Caco-2 (cell line): ENCODE measurements around the gene FZD10. TPM values are rescaled to one million over a fixed set of nuclear protein-coding genes. Genes with fewer than 3 reads are reported as not detected.

Source experiments
- BruUV-seq: library from RNA; stranded (reverse); fragments of 400-500 nt; replicated peaks from 2 replicates; lab custom pipeline; 2021; lab: Mats Ljungman, UMichigan
- CTCF ChIA-PET: fragments of 300-600 bp; sonication (Branson Sonifier 250); formaldehyde crosslinking; loops from one replicate; lab custom pipeline; 2022; ENCODE audit warnings: antibody characterized with exemption; lab: Charles Lee
- POLR2A ChIA-PET: fragments of 300-600 bp; sonication (Branson Sonifier 250); formaldehyde crosslinking; loops from one replicate; lab custom pipeline; 2022; ENCODE audit warnings: antibody characterized with exemption; lab: Charles Lee
- DNase-seq, 2 experiments: peaks; one replicate each; pipeline versions ENCODE4 v3.0.0 to v3.0.0-alpha.2; 2020 to 2022
- H3K27me3 ChIP-seq: replicated peaks from 2 replicates; pipeline ENCODE4 v1.6.0; 2011; ENCODE audit warnings: low read length; ENCODE audit not compliant: control insufficient read depth, insufficient read depth
- H3K36me3 ChIP-seq: 2 replicates; pipeline ENCODE4 v1.5.1; 2011; ENCODE audit warnings: low read length; ENCODE audit not compliant: control insufficient read depth, insufficient read depth
- H3K4me1 ChIP-seq: fragments of 250-450 bp; sonication (Bioruptor Pico); 2 replicates; pipeline ENCODE4 v1.5.1; 2020; ENCODE audit warnings: mild to moderate bottlenecking
- H3K4me3 ChIP-seq: 2 replicates; pipeline ENCODE4 v1.5.1; 2011; ENCODE audit warnings: low read depth, mild to moderate bottlenecking, control low read depth, low read length
- H3K9me3 ChIP-seq: fragments of 250-450 bp; sonication (Bioruptor Pico); 2 replicates; pipeline ENCODE4 v1.5.1; 2020; ENCODE audit warnings: mild to moderate bottlenecking, moderate library complexity
- H3K27ac Mint-ChIP-seq: one replicate; pipeline ENCODE4 v1.8.0; 2022; ENCODE audit warnings: mixed read lengths; ENCODE audit not compliant: unreplicated experiment
- H3K27me3 Mint-ChIP-seq: one replicate; pipeline ENCODE4 v1.8.0; 2022; ENCODE audit warnings: mixed read lengths; ENCODE audit not compliant: insufficient read depth, unreplicated experiment
- H3K36me3 Mint-ChIP-seq: one replicate; pipeline ENCODE4 v1.8.0; 2022; ENCODE audit warnings: mild to moderate bottlenecking, mixed read lengths; ENCODE audit not compliant: insufficient read depth, unreplicated experiment
- H3K4me1 Mint-ChIP-seq: one replicate; pipeline ENCODE4 v1.8.0; 2022; ENCODE audit warnings: low read depth, mixed read lengths; ENCODE audit not compliant: unreplicated experiment
- H3K4me3 Mint-ChIP-seq: one replicate; pipeline ENCODE4 v1.8.0; 2022; ENCODE audit warnings: mild to moderate bottlenecking, moderate library complexity, mixed read lengths; ENCODE audit not compliant: unreplicated experiment
- H3K9me3 Mint-ChIP-seq: one replicate; pipeline ENCODE4 v1.8.0; 2022; ENCODE audit warnings: mixed read lengths; ENCODE audit not compliant: unreplicated experiment
- intact Hi-C: fragments of 100-400 bp; cut with micrococcal nuclease; formaldehyde crosslinking; loops from one replicate; pipeline ENCODE4 v1.10.0; 2022; ENCODE audit not compliant: unreplicated experiment
- total RNA-seq: library from RNA; stranded (reverse); gene quantifications from 2 replicates; pipeline ENCODE4 v1.2.3, GENCODE V29; 2022
- TF ChIP-seq, protein P1 (sequence below), 2 experiments: fragments of 200-600 bp in 1 of 2; IDR thresholded peaks; 1 replicate in 1 of 2; 2 replicates in 1 of 2; pipeline versions ENCODE4 v1.5.1 to v1.8.0; 2011 to 2022; ENCODE audit warnings: antibody characterized with exemption in 1 of 2, control low read depth in 1 of 2, inconsistent platforms in 1 of 2, low read depth in 1 of 2, low read length in 1 of 2, mild to moderate bottlenecking in 1 of 2, moderate library complexity in 1 of 2; ENCODE audit not compliant: insufficient read depth in 1 of 2, severe bottlenecking in 1 of 2, unreplicated experiment in 1 of 2

FZD10 gene
- total RNA-seq, 1 experiment from 2014 or later = 0.09 TPM

GRCh38 chr12:130179191-130179590 lies 16.9 kb downstream of the FZD10 start:
- Histone ChIP-seq H3K4me3 (no peak overlapping the region), H3K36me3 (no peaks in the 10 kb centered on the region), H3K9me3 (no peaks in the 10 kb centered on the region), H3K4me1 (no peaks in the 10 kb centered on the region), H3K27me3 (no peaks in the 10 kb centered on the region)
- no TSS peak for BruUV-seq
- intact Hi-C loops = no loop called here
- H3K4me3 Mint-ChIP-seq = no peak overlapping the region
- H3K9me3 Mint-ChIP-seq = peaks cover 12% of the 10 kb centered on the region
- no peak overlapping the region for H3K27ac Mint-ChIP-seq
- H3K4me1 Mint-ChIP-seq = no peaks in the 10 kb centered on the region
- TF ChIP-seq, protein P1, sequence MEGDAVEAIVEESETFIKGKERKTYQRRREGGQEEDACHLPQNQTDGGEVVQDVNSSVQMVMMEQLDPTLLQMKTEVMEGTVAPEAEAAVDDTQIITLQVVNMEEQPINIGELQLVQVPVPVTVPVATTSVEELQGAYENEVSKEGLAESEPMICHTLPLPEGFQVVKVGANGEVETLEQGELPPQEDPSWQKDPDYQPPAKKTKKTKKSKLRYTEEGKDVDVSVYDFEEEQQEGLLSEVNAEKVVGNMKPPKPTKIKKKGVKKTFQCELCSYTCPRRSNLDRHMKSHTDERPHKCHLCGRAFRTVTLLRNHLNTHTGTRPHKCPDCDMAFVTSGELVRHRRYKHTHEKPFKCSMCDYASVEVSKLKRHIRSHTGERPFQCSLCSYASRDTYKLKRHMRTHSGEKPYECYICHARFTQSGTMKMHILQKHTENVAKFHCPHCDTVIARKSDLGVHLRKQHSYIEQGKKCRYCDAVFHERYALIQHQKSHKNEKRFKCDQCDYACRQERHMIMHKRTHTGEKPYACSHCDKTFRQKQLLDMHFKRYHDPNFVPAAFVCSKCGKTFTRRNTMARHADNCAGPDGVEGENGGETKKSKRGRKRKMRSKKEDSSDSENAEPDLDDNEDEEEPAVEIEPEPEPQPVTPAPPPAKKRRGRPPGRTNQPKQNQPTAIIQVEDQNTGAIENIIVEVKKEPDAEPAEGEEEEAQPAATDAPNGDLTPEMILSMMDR (IDR thresholded peaks at IDR 0.05; ENCODE audit: insufficient read depth in 1 of 2, low read depth in 1 of 2, low read length in 1 of 2, severe bottlenecking in 1 of 2, unreplicated experiment in 1 of 2) = no peak
- H3K36me3 Mint-ChIP-seq = no peaks in the 10 kb centered on the region
- no peak for DNase-seq
- CTCF ChIA-PET = no interaction called here
- no peaks in the 10 kb centered on the region for H3K27me3 Mint-ChIP-seq
- POLR2A ChIA-PET = no interaction called here

- no peaks in the 10 kb centered on the region for H3K36me3 Mint-ChIP-seq
- no peaks in the 10 kb centered on the region for H3K4me1 Mint-ChIP-seq
Measured at GRCh38 chr12:130179621-130180020, 17.4 kb downstream of the FZD10 start.

DNA sequence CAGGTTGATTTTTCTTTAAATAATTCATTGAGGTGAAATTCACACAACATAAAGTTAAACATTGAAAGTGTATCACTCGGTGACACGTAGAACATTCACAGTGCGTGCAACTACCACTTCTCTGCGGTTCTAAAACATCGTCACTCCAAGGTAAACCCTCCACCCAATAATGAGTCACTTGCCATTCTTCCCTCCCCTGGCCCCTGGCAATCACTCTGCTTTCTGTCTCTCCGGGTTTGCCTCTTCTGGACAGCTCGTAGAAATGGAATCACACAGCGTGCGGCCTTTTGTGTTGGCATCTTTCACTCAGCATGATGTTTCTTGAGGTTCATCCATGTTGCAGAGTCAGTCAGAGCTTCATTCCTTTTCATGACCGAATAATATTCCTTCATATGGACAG lies 18.9 kb downstream of the FZD10 start:
- no peak overlapping the region for H3K27ac Mint-ChIP-seq
- TF ChIP-seq, protein P1 (IDR thresholded peaks at IDR 0.05; ENCODE audit: insufficient read depth in 1 of 2, low read depth in 1 of 2, low read length in 1 of 2, severe bottlenecking in 1 of 2, unreplicated experiment in 1 of 2) = no peak
- H3K27me3 Mint-ChIP-seq = no peaks in the 10 kb centered on the region
- peaks cover 12% of the 10 kb centered on the region for H3K9me3 Mint-ChIP-seq
- H3K4me3 Mint-ChIP-seq = no peak overlapping the region
- BruUV-seq = no TSS peak
- Histone ChIP-seq H3K4me1 (no peaks in the 10 kb centered on the region), H3K27me3 (no peaks in the 10 kb centered on the region), H3K9me3 (no peaks in the 10 kb centered on the region), H3K36me3 (no peaks in the 10 kb centered on the region), H3K4me3 (no peak overlapping the region)
- intact Hi-C loops = no loop called here
- no peak for DNase-seq
- no peaks in the 10 kb centered on the region for H3K4me1 Mint-ChIP-seq
- POLR2A ChIA-PET = no interaction called here
- H3K36me3 Mint-ChIP-seq = no peaks in the 10 kb centered on the region
- CTCF ChIA-PET = no interaction called here

More at GRCh38 chr12:130179621-130180020, 17.4 kb downstream of the FZD10 start:
- ChIA-PET POLR2A (no interaction called here), CTCF (no interaction called here)
- Mint-ChIP-seq H3K4me3 (no peak overlapping the region), H3K27ac (no peak overlapping the region), H3K27me3 (no peaks in the 10 kb centered on the region), H3K9me3 (peaks cover 12% of the 10 kb centered on the region)
- no peaks in the 10 kb centered on the region for H3K9me3 ChIP-seq
- no peak for DNase-seq
- H3K4me3 ChIP-seq = no peak overlapping the region
- TF ChIP-seq, protein P1 (IDR thresholded peaks at IDR 0.05; ENCODE audit: insufficient read depth in 1 of 2, low read depth in 1 of 2, low read length in 1 of 2, severe bottlenecking in 1 of 2, unreplicated experiment in 1 of 2) = no peak
- intact Hi-C loops = no loop called here
- H3K36me3 ChIP-seq = no peaks in the 10 kb centered on the region
- H3K4me1 ChIP-seq = no peaks in the 10 kb centered on the region
- no TSS peak for BruUV-seq
- no peaks in the 10 kb centered on the region for H3K27me3 ChIP-seq
